Measurements from ENCODE around the gene PDLIM1. TPM values are rescaled to one million over a fixed set of nuclear protein-coding genes. Genes with fewer than 3 reads are reported as not detected.

PDLIM1 gene
- total and polyA plus RNA-seq, 8 donors, result 44.1 to 120 (median 55.9) TPM

DNA sequence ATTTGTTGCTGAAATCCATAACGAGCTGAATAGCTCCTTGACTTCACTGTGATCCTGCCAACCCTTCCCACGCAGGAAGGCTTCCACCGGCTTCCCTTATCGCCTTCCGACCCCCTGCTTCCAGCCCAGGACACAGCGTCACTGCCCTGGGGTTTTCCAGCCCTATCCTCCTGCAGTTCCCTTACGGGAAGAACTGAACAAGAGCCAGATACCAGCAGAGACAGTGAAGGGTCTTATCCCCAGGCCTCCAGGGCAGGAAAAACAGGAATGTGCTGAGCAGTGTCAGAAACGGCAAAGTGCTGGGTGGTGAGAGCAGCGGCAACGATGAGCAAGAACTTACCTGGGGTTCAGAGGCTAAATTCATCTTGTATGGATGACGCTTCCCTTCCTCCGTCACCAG is 22.4 kb downstream of the PDLIM1 start:
- 73 to 78% methylated on average over 12 of the region's 12 CpGs for WGBS, 2 donors
- peak in 2 of 6 donors; percentile 27 to 38 for DNase-seq
- ATAC-seq, result peak in 3 of 4 donors; percentile 2 to 39 (median 36)
- Histone ChIP-seq H3K9me3 (no peaks in the 10 kb centered on the region), H3K27me3 (no peaks in the 10 kb centered on the region), H3K4me3 (no peak overlapping the region), H3K27ac (peak overlapping the region; percentile 13 to 89 (median 54)), H3K36me3 (peaks cover 0 to 20% (median 0%) of the 10 kb centered on the region in 3 donors), H3K4me1 (peaks cover 7 to 29% (median 14%) of the 10 kb centered on the region in 3 donors)
- intact Hi-C loops (cut with DNase I), result no loop called here
- TF ChIP-seq, protein P1, sequence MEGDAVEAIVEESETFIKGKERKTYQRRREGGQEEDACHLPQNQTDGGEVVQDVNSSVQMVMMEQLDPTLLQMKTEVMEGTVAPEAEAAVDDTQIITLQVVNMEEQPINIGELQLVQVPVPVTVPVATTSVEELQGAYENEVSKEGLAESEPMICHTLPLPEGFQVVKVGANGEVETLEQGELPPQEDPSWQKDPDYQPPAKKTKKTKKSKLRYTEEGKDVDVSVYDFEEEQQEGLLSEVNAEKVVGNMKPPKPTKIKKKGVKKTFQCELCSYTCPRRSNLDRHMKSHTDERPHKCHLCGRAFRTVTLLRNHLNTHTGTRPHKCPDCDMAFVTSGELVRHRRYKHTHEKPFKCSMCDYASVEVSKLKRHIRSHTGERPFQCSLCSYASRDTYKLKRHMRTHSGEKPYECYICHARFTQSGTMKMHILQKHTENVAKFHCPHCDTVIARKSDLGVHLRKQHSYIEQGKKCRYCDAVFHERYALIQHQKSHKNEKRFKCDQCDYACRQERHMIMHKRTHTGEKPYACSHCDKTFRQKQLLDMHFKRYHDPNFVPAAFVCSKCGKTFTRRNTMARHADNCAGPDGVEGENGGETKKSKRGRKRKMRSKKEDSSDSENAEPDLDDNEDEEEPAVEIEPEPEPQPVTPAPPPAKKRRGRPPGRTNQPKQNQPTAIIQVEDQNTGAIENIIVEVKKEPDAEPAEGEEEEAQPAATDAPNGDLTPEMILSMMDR (IDR thresholded peaks at IDR 0.05), result no peak
- FAIRE-seq, result no peak

DNA sequence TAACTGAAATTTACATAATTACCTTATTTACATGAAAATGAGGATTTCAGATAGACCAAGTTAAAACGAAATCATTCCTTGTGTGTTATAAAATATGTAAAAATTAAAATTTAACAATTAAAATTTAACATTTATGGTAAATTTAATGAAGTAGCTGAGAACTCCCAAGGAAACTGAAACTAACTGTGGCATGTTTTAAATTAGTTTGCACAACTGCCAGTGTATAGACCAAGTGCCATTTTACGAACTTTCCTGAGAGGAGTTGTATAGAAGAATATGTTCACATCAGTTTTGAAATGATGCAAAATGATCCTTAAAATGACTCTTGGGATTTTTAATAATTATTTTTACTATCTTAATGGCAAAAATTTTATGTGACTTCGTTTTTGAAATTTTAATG is 23.6 kb downstream of the PDLIM1 start:
- Histone ChIP-seq H3K4me3 (no peak overlapping the region), H3K9me3 (no peaks in the 10 kb centered on the region), H3K36me3 (peaks cover 0 to 21% (median 3%) of the 10 kb centered on the region in 3 donors), H3K27me3 (no peaks in the 10 kb centered on the region), H3K4me1 (peaks cover 7 to 29% (median 14%) of the 10 kb centered on the region in 3 donors), H3K27ac (peak overlapping the region in 2 of 4 donors; percentile 84 to 89)
- TF ChIP-seq, protein P1 (IDR thresholded peaks at IDR 0.05), result no peak
- DNase-seq (no peak), FAIRE-seq (no peak), ATAC-seq (no peak)
- 86 to 90% methylated on average over 3 of the region's 3 CpGs for WGBS, 2 donors
- intact Hi-C loops (cut with DNase I), result no loop called here

DNA sequence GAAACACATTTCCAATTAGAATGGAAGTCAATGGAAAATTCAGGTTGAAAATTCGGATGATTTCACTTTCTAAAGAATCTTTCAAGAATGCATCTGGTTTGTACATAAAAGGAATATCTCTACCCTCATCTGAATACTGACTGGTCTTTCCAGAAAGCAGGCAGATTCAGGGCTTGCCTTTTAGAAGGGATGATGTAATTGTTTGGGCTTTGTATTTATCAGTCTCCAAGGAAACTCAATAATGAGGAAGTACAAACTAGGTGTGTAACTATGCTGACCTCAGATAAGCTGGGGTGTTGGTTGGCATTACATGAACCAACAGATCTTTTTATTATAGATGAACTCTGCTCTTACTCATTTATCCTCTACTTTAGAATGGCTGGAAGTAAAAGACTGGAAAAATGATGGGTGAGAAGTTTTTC is 24.1 kb downstream of the PDLIM1 start:
- Histone ChIP-seq H3K4me3 (no peak overlapping the region), H3K36me3 (peaks cover 0 to 21% (median 3%) of the 10 kb centered on the region in 3 donors), H3K27ac (peak overlapping the region; percentile 44 to 89 (median 64)), H3K9me3 (no peaks in the 10 kb centered on the region), H3K4me1 (peaks cover 7 to 28% (median 14%) of the 10 kb centered on the region in 3 donors), H3K27me3 (no peaks in the 10 kb centered on the region)
- 26 to 29% methylated on average over 1 of the region's 1 CpG for WGBS, 2 donors
- intact Hi-C loops (cut with DNase I), result no loop called here
- peak; percentile 94 to 98 (median 96) for ATAC-seq
- peak in 3 of 6 donors; percentile 31 to 60 (median 32) for DNase-seq
- TF ChIP-seq, protein P1 (IDR thresholded peaks at IDR 0.05), result no peak
- peak; percentile 98 for FAIRE-seq

DNA sequence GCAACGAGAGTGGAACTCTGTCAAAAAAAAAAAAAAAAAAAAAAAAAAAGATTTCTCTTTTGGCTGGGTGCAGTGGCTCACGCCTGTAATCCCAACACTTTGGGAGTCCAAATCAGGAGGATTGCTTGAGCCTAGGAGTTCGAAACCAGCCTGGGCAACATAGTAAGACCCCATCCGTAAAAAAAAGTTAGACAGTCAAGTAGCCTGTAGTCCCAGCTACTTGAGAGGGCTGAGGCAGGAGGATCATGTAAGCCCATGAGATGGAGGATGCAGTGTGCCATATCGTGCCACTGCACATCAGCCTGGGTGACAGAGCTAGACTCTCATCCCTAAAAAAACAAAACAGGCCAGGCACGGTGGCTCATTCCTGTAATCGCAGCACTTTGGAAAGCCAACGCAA is 25.2 kb downstream of the PDLIM1 start:
- DNase-seq (no peak), ATAC-seq (no peak), FAIRE-seq (no peak)
- TF ChIP-seq, protein P1 (IDR thresholded peaks at IDR 0.05), result no peak
- H3K9me3 ChIP-seq, result no peaks in the 10 kb centered on the region
- intact Hi-C loops (cut with DNase I), result no loop called here
- peaks cover 7 to 33% (median 14%) of the 10 kb centered on the region in 3 donors for H3K4me1 ChIP-seq
- H3K27ac ChIP-seq, result peak overlapping the region in 2 of 4 donors; percentile 84 to 89
- WGBS, 2 donors, result 94 to 98% methylated on average over 8 of the region's 8 CpGs
- no peaks in the 10 kb centered on the region for H3K27me3 ChIP-seq
- peaks cover 0 to 17% (median 3%) of the 10 kb centered on the region in 3 donors for H3K36me3 ChIP-seq
- H3K4me3 ChIP-seq, result no peak overlapping the region

Data from pancreas (tissue), 10 donors.